Amniotic epithelial cell (primary cell): ENCODE data around the gene SLC6A11.

Experiments used
- DNase-seq: peaks from one replicate; pipeline ENCODE4 v3.0.0-alpha.2; 2010; ENCODE audit warnings: low read depth

Gene SLC6A11

GRCh38 chr3:10888518-10889090, 72.6 kb downstream of the SLC6A11 start:
- no peak for DNase-seq

GRCh38 chr3:10889206-10889960, 73.4 kb downstream of the SLC6A11 start:
- DNase-seq = no peak

- no peak for DNase-seq
Observed at GRCh38 chr3:10890665-10891064, 74.6 kb downstream of the SLC6A11 start.

- DNase-seq = no peak
Observed at GRCh38 chr3:10892622-10893021, 76.6 kb downstream of the SLC6A11 start.

- no peak for DNase-seq
Observed at GRCh38 chr3:10901296-10901945, 85.4 kb downstream of the SLC6A11 start.

GRCh38 chr3:10907262-10907661, 91.2 kb downstream of the SLC6A11 start:
- DNase-seq = no peak

- no peak for DNase-seq
Observed at GRCh38 chr3:10910367-10910766, 94.3 kb downstream of the SLC6A11 start.

- no peak for DNase-seq
Observed at GRCh38 chr3:10911350-10912002, 95.4 kb downstream of the SLC6A11 start.

GRCh38 chr3:10912786-10913185, 96.8 kb downstream of the SLC6A11 start:
- no peak for DNase-seq

GRCh38 chr3:10915376-10915775, 99.3 kb downstream of the SLC6A11 start:
- no peak for DNase-seq

GRCh38 chr3:10917176-10917575, 101.1 kb downstream of the SLC6A11 start:
- DNase-seq = no peak

GRCh38 chr3:10918011-10918410, 102.0 kb downstream of the SLC6A11 start:
- no peak for DNase-seq

GRCh38 chr3:10919636-10920035, 103.6 kb downstream of the SLC6A11 start:
- no peak for DNase-seq

- no peak for DNase-seq
Observed at GRCh38 chr3:10925436-10926255, 109.6 kb downstream of the SLC6A11 start.

- no peak for DNase-seq
Observed at GRCh38 chr3:10926256-10926810, 110.3 kb downstream of the SLC6A11 start.

- no peak for DNase-seq
Observed at GRCh38 chr3:10926811-10927521, 110.9 kb downstream of the SLC6A11 start.

- DNase-seq = no peak
Observed at GRCh38 chr3:10927551-10927950, 111.5 kb downstream of the SLC6A11 start.

GRCh38 chr3:10928407-10928960, 112.5 kb downstream of the SLC6A11 start:
- DNase-seq = no peak

GRCh38 chr3:10928961-10929471, 113.0 kb downstream of the SLC6A11 start:
- no peak for DNase-seq

- DNase-seq = no peak
Observed at GRCh38 chr3:10929978-10930665, 114.1 kb downstream of the SLC6A11 start.
